IMR-90 (cell line): Measurements from ENCODE around the gene PERM1. TPM values are rescaled to one million over a fixed set of nuclear protein-coding genes. Genes with fewer than 3 reads are reported as not detected.

Source experiments
- ATAC-seq: fragments of 200-7000 bp; cut with Tn5 transposase; 2 replicates; pipeline ENCODE4 v1.9.1; 2020; ENCODE audit warnings: low read depth, mild to moderate bottlenecking, moderate library complexity
- BruUV-seq: library from RNA; stranded (reverse); fragments of 400-500 nt; replicated peaks from 2 replicates; lab custom pipeline; 2021; lab: Mats Ljungman, UMichigan
- CTCF ChIA-PET: fragments of 300-600 bp; formaldehyde crosslinking; extraction: SDS; loops from one replicate; lab custom pipeline; 2021; ENCODE audit warnings: antibody characterized with exemption; lab: Yijun Ruan, JAX
- POLR2A ChIA-PET: fragments of 300-600 bp; sonication (Branson Sonifier 250); formaldehyde crosslinking; loops from one replicate; lab custom pipeline; 2022; ENCODE audit warnings: antibody characterized with exemption; ENCODE audit not compliant: unreplicated experiment; lab: Charles Lee
- DNase-seq: peaks from one replicate; pipeline ENCODE4 v3.0.0; 2013
- H2AFZ ChIP-seq: replicated peaks from 2 replicates; pipeline ENCODE3; 2013; ENCODE audit warnings: low read length, mild to moderate bottlenecking; ENCODE audit not compliant: poor library complexity
- H2AK5ac ChIP-seq: 2 replicates; pipeline ENCODE4 v1.6.1; 2013; ENCODE audit warnings: low read depth, low read length, inconsistent platforms
- H2AK9ac ChIP-seq: replicated peaks from 2 replicates; pipeline ENCODE3; 2013; ENCODE audit warnings: mild to moderate bottlenecking, low read depth, low read length, moderate library complexity; ENCODE audit not compliant: poor library complexity
- H2BK120ac ChIP-seq: 2 replicates; pipeline ENCODE4 v1.6.1; 2013; ENCODE audit warnings: low read depth, low read length, inconsistent platforms
- H2BK15ac ChIP-seq: 3 replicates; pipeline ENCODE4 v1.6.1; 2013; ENCODE audit warnings: low read depth, low read length, inconsistent platforms
- H2BK20ac ChIP-seq: 2 replicates; pipeline ENCODE4 v1.6.1; 2013; ENCODE audit warnings: low read depth, mild to moderate bottlenecking, inconsistent platforms, low read length, moderate library complexity
- H2BK5ac ChIP-seq: 2 replicates; pipeline ENCODE4 v1.6.1; 2013; ENCODE audit warnings: mild to moderate bottlenecking, low read depth, low read length, inconsistent platforms; ENCODE audit not compliant: poor library complexity, severe bottlenecking
- H3K14ac ChIP-seq: replicated peaks from 2 replicates; pipeline ENCODE4 v1.6.1; 2013; ENCODE audit warnings: low read depth, low read length, inconsistent platforms
- H3K18ac ChIP-seq: 2 replicates; pipeline ENCODE4 v1.6.1; 2013; ENCODE audit warnings: low read depth, low read length, control low read depth
- H3K23ac ChIP-seq: 2 replicates; pipeline ENCODE4 v1.6.1; 2013; ENCODE audit warnings: low read depth, low read length, inconsistent platforms
- H3K27ac ChIP-seq: 2 replicates; pipeline ENCODE4 v1.5.1; 2013; ENCODE audit warnings: mild to moderate bottlenecking, control low read depth, low read length; ENCODE audit not compliant: insufficient read depth
- H3K27me3 ChIP-seq: 2 replicates; pipeline ENCODE4 v1.6.1; 2013; ENCODE audit warnings: low read length; ENCODE audit not compliant: control insufficient read depth, insufficient read depth
- H3K36me3 ChIP-seq: 2 replicates; pipeline ENCODE4 v1.6.1; 2013; ENCODE audit warnings: low read length, mixed read lengths; ENCODE audit not compliant: control insufficient read depth, insufficient read depth
- H3K4ac ChIP-seq: 2 replicates; pipeline ENCODE4 v1.6.1; 2013; ENCODE audit warnings: low read depth, low read length, inconsistent platforms
- H3K4me1 ChIP-seq: 2 replicates; pipeline ENCODE4 v1.6.1; 2013; ENCODE audit warnings: low read length, mixed read lengths; ENCODE audit not compliant: control insufficient read depth, insufficient read depth
- H3K4me2 ChIP-seq: 2 replicates; pipeline ENCODE4 v1.6.1; 2013; ENCODE audit warnings: low read depth, mild to moderate bottlenecking, control low read depth, low read length, moderate library complexity
- H3K4me3 ChIP-seq: 2 replicates; pipeline ENCODE4 v1.5.1; 2013; ENCODE audit warnings: low read depth, mild to moderate bottlenecking, control low read depth, low read length, moderate library complexity; ENCODE audit not compliant: insufficient read depth
- H3K56ac ChIP-seq: 2 replicates; pipeline ENCODE4 v1.6.1; 2013; ENCODE audit warnings: low read length, inconsistent platforms; ENCODE audit not compliant: insufficient read depth; ENCODE audit errors: extremely low read depth
- H3K79me1 ChIP-seq, 2 experiments: 2 replicates each; pipeline ENCODE4 v1.6.1; 2013; ENCODE audit warnings: low read length in 2 of 2, inconsistent platforms in 1 of 2, low read depth in 1 of 2
- H3K9ac ChIP-seq: 2 replicates; pipeline ENCODE4 v1.6.1; 2013; ENCODE audit warnings: low read depth, low read length, control low read depth
- H3K9me1 ChIP-seq: 2 replicates; pipeline ENCODE4 v1.6.1; 2013; ENCODE audit warnings: low read length, inconsistent platforms; ENCODE audit not compliant: insufficient read depth
- H3K9me3 ChIP-seq: 2 replicates; pipeline ENCODE4 v1.6.1; 2013; ENCODE audit warnings: low read length; ENCODE audit not compliant: control insufficient read depth, insufficient read depth
- H4K20me1 ChIP-seq: 2 replicates; pipeline ENCODE4 v1.6.1; 2013; ENCODE audit warnings: low read length, inconsistent platforms; ENCODE audit not compliant: insufficient read depth
- H4K5ac ChIP-seq: 2 replicates; pipeline ENCODE4 v1.6.1; 2013; ENCODE audit warnings: mild to moderate bottlenecking, low read depth, low read length, control low read depth
- H4K8ac ChIP-seq, 2 experiments: 2 replicates each; pipeline ENCODE4 v1.6.1; 2013; ENCODE audit warnings: low read depth in 2 of 2, low read length in 2 of 2, control low read depth in 1 of 2, inconsistent platforms in 1 of 2
- H4K91ac ChIP-seq: 2 replicates; pipeline ENCODE4 v1.6.1; 2013; ENCODE audit warnings: low read depth, low read length, inconsistent platforms; ENCODE audit not compliant: insufficient read depth
- BHLHE40 ChIP-seq: fragments of 150-350 bp; IDR thresholded peaks from 2 replicates; pipeline ENCODE4 v1.6.1; 2016; ENCODE audit warnings: mild to moderate bottlenecking, low read depth, low read length
- CHD1 ChIP-seq: IDR thresholded peaks from 2 replicates; pipeline ENCODE4 v1.6.1; 2012; ENCODE audit warnings: low read depth, low read length, improper control_type of control experiment
- FOS ChIP-seq: fragments of 150-350 bp; IDR thresholded peaks from 2 replicates; pipeline ENCODE4 v1.6.1; 2016; ENCODE audit warnings: low read depth, low read length
- MAZ ChIP-seq: IDR thresholded peaks from 2 replicates; pipeline ENCODE4 v1.6.1; 2012; ENCODE audit warnings: low read depth, mild to moderate bottlenecking, low read length, improper control_type of control experiment, moderate library complexity, borderline replicate concordance
- SMC3 ChIP-seq: fragments of 150-350 bp; IDR thresholded peaks from 2 replicates; pipeline ENCODE4 v1.6.1; 2016; ENCODE audit warnings: low read depth, mild to moderate bottlenecking, antibody characterized with exemption, low read length, moderate library complexity
- WGBS, 2 experiments: methylation state at CpG; one replicate each; pipeline versions ENCODE4 v1.1.5 to v1.1.7; 2013; ENCODE audit warnings: missing lambda C conversion rate in 2 of 2; ENCODE audit not compliant: insufficient read length in 1 of 2; ENCODE audit errors: extremely low coverage in 2 of 2; 5-methylcytosine and 5-hydroxymethylcytosine counted together
- dilution Hi-C: fragments of 300-500 bp; cut with HindIII; formaldehyde crosslinking; loops from one replicate; pipeline ENCODE4 v1.14.3; 2018; ENCODE audit warnings: low sequenced_read_pairs; ENCODE audit not compliant: unreplicated experiment
- in situ Hi-C: fragments of 300-500 bp; cut with MboI; formaldehyde crosslinking; loops from 3 replicates; pipeline ENCODE4 v1.14.3; 2019; ENCODE audit warnings: low sequenced_read_pairs, inconsistent platforms, mixed read lengths
- intact Hi-C: fragments of 100-400 bp; cut with micrococcal nuclease; formaldehyde crosslinking; loops from 2 replicates; pipeline ENCODE4 v1.10.0; 2022
- polyA plus RNA-seq, 3 experiments: library from polyadenylated mRNA; depleted of rRNA; stranded (reverse); fragments of >200 nt; gene quantifications; 2 replicates each; pipeline ENCODE4 v1.2.3, GENCODE V29; 2012; ENCODE audit warnings: low replicate concordance in 1 of 3
- total RNA-seq: library from RNA; depleted of rRNA; stranded (reverse); fragments of >200 nt; gene quantifications from 2 replicates; pipeline ENCODE4 v1.2.3, GENCODE V29; 2012
- TF ChIP-seq, protein P1 (sequence below): conservative IDR thresholded peaks from 2 replicates; pipeline ENCODE4 v1.5.1; 2012; ENCODE audit warnings: mild to moderate bottlenecking, low read depth, low read length, improper control_type of control experiment

PERM1 gene
- total and polyA plus RNA-seq, 2 of the 4 experiments (the other 2 are of a cell fraction) = not detected

DNA sequence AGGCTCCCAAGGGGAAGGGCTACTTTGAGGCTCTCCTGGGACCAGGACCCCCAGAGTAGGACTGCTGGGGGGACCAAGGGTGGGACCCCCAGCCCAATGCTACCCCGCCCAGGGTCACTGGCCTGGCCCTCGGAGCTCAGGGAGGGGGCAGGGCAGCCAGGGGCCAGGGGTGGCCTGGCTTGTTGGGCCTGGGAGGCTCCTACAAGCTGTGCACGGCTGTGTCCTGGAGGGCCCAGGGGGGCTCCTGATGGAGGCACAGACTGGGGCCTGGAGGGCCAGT is 15.8 kb upstream of the PERM1 start:
- ChIA-PET CTCF (no interaction called here), POLR2A (no interaction called here)
- Histone ChIP-seq H3K79me1 (peaks cover 3 to 30% of the 10 kb centered on the region in 2 experiments; a peak in 3 of 4 replicates), H3K27me3 (no peaks in the 10 kb centered on the region), H2AK9ac (no peak overlapping the region), H2AK5ac (no peak overlapping the region), H3K36me3 (no peaks in the 10 kb centered on the region), H3K4me2 (no peak overlapping the region), H2BK5ac (no peak overlapping the region), H3K23ac (no peak overlapping the region), H3K18ac (no peak overlapping the region), H3K4me3 (no peak overlapping the region), H3K9me3 (peaks cover 1% of the 10 kb centered on the region; the same call in 1 of the 2 replicates), H2AFZ (no peak overlapping the region), H4K5ac (no peak overlapping the region), H2BK20ac (no peak overlapping the region), H3K14ac (no peak overlapping the region; the same call in 1 of the 2 replicates), H3K27ac (no peak overlapping the region), H3K4me1 (peaks cover 4% of the 10 kb centered on the region; the same call in 1 of the 2 replicates), H4K8ac (no peak overlapping the region), H4K91ac (no peak overlapping the region), H2BK120ac (no peak overlapping the region), H3K56ac (no peak overlapping the region), H3K4ac (no peak overlapping the region), H3K9ac (no peak overlapping the region), H2BK15ac (no peak overlapping the region), H3K9me1 (no peaks in the 10 kb centered on the region), H4K20me1 (peaks cover 9% of the 10 kb centered on the region; the same call in 1 of the 2 replicates)
- TF ChIP-seq CHD1 (no peak), MAZ (no peak), FOS (no peak), BHLHE40 (no peak), SMC3 (no peak)
- TF ChIP-seq, protein P1, sequence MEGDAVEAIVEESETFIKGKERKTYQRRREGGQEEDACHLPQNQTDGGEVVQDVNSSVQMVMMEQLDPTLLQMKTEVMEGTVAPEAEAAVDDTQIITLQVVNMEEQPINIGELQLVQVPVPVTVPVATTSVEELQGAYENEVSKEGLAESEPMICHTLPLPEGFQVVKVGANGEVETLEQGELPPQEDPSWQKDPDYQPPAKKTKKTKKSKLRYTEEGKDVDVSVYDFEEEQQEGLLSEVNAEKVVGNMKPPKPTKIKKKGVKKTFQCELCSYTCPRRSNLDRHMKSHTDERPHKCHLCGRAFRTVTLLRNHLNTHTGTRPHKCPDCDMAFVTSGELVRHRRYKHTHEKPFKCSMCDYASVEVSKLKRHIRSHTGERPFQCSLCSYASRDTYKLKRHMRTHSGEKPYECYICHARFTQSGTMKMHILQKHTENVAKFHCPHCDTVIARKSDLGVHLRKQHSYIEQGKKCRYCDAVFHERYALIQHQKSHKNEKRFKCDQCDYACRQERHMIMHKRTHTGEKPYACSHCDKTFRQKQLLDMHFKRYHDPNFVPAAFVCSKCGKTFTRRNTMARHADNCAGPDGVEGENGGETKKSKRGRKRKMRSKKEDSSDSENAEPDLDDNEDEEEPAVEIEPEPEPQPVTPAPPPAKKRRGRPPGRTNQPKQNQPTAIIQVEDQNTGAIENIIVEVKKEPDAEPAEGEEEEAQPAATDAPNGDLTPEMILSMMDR = no peak
- no TSS peak for BruUV-seq
- DNase-seq (no peak), ATAC-seq (no peak)
- WGBS, 2 experiments = 100% methylated on average over 1 of the region's 3 CpGs; no CpG with 5 or more reads in 1 of the 2 experiments
- dilution Hi-C loops = no loop called here
- intact Hi-C loops = no loop called here
- in situ Hi-C loops = no loop called here
